GM21360 (cell line): ENCODE measurements around the gene ABHD5.
A peak's percentile ranks its signal among the peaks of the same experiment; 100 is the strongest.

Experiments
- ATAC-seq: cut with Tn5 transposase; IDR thresholded peaks from one replicate; pipeline ENCODE4 v1.9.1; 2021; ENCODE audit warnings: mild to moderate bottlenecking, moderate library complexity; ENCODE audit not compliant: unreplicated experiment

Gene ABHD5

DNA sequence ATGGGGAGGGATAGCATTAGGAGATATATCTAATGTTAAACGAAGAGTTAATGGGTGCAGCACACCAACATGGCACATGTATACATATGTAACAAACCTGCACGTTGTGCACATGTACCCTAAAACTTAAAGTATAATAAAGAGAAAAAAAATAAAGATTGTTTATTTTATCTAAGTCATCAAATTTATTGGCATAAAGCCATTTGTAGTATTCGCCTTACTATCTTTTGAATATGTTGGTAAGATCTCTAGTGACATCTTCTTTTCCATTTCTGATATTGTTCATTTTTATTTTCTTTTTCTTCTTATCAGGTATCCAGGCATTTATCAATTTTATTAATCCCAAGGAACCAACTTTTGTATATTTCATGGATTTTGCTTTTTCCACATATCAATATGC is 5.8 kb upstream of the ABHD5 start:
- ATAC-seq, result no peak

GRCh38 chr3:43685921-43686320 is 4.8 kb upstream of the ABHD5 start:
- no peak for ATAC-seq

DNA sequence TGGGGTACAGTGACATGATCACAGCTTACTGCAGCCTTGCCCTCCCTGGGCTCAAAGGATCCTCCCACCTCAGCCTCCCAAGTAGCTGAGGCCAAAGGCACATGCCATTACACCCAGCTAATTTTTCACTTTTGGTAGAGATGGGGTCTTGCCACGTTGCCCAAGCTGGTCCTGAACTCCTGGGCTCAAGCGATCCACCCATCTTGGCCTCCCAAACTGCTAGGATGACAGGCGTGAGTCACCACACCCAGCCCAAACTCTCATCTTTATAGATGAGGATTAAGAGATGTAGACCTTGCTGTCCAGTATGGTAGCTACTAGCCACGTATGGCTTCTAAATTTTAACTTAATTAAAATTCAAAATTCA is 4.4 kb upstream of the ABHD5 start:
- ATAC-seq, result no peak

DNA sequence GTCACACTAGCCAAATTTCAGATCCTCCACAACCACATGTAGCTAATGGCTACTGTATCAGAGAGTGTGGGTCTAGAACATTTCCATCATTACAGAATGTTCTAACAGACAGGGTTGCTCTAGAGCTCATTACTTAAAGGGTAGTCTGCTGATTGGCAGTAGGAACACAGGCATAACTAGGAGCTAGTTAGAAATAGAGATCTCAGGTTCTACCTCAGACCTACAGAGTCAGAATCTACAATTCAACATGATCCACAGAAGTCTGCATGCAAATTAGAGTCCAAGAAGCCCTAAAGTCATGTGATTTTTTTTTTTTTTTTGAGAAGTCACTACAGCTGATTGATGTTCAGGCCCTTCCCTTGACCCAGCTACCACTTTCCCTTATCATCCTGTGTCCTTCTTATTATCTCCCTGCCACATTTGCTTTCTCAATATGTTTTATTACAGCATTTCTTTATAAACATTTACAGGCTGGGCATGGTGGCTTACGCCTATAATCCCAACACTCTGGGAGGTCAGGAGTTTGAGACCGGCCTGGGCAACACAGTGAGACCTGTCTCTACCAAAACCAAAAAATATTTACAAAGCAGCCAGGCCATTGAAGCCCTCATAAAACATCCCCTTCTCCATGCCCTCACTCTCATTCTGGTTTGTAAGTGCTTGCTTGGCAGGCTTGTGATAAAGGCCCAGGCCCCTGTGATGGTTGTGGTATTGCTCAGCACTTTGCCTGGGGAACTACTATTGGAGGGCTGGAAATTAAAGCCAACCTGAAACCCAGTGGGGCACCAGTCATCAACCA is 3.8 kb upstream of the ABHD5 start:
- no peak for ATAC-seq

GRCh38 chr3:43687499-43687811 is 3.3 kb upstream of the ABHD5 start:
- ATAC-seq, result no peak

GRCh38 chr3:43688245-43688650 is 2.5 kb upstream of the ABHD5 start:
- ATAC-seq, result no peak

DNA sequence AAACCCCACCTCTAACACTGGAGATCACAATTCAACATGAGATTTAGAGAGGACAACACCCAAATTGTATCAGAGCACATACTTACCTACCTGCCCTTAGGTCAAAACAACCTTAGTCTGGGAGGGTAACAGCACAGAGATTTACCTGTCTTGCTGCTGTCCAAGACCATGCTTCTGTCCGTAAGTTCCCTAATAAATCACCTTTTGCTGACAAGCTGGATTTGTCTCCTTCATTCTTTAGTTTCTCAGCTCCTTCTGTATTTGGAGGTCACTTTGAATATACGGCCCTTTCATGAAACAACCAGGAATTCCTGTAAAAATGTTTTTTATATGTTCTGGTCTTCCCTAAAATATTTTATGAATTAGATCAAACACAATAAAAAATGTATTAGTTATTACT is 1.6 kb upstream of the ABHD5 start:
- ATAC-seq, result no peak

DNA sequence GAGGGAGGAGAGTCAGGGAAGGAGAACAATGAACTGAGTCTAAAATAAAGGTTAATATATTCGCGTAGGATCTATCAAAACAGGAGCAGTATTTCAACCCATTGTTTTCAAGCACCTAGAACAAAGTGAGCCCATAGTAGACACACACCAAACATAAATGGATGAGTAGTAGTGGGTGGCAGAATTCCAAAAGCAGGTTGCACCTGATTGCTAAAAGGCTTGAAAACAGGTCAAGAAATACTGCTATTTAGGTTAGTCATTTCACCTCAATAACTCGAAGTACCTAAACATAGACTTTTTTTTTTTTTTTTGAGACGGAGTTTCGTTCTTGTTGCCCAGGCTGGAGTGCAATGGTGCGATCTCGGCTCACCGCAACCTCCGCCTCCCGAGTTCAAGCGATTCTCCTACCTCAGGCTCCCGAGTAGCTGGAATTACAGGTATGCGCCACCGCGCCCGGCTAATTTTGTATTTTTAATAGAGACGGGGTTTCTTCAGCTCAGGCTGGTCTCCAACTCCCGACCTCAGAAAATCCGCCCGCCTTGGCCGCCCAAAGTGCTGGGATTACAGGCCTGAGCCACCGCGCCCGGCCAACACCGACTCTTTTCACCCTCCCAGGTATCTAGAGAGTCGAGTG is 855 bp upstream of the ABHD5 start:
- ATAC-seq, result no peak

DNA sequence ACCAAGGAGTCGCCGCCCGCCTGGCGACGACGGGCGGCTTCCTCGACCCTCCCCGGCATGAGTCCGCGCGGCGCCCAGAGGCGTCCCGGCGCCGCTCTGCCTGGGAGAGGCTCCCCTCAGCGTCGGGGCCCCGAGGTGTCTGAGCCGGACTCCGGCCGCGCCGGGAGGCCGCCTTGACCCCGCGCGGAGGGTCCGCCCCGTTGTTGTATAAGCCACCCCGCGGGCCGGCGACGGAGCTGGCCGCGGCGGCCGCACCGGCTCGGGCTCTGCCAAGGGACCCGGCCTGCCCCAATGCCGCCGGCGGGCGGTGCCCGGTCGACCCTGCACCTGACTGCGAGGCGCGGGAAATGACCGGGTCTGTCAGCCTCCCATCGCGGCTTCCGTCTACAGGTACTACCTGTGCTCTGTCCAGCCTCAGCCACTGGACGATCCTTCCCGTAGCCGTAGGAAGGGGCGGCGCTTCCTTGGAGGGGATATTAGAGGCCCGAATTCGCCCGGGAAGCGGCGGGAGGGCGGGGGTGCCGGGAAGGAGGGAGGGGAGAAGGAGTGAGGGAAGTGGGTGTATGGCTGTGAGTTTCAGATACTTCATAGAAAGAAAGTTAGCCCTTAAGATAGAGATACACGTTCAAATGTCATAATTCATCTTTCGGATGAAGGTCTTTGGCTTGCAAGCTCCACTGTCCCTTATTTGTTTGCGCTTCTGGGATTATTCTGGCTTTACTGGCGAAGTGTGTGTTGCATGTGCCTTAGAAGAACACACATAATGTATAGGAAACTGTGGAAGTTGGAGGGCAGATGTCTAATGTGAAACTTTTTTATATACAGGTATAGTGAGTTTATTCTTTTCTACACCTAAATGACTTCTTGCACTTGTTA is 620 bp downstream of the ABHD5 start:
- ATAC-seq, result peak; percentile 31

GRCh38 chr3:43692085-43692855 is 1.5 kb downstream of the ABHD5 start:
- no peak for ATAC-seq

- no peak for ATAC-seq
These were observed 2.2 kb downstream of the ABHD5 start for GRCh38 chr3:43692971-43693370.

GRCh38 chr3:43693594-43693993 is 2.9 kb downstream of the ABHD5 start:
- no peak for ATAC-seq

DNA sequence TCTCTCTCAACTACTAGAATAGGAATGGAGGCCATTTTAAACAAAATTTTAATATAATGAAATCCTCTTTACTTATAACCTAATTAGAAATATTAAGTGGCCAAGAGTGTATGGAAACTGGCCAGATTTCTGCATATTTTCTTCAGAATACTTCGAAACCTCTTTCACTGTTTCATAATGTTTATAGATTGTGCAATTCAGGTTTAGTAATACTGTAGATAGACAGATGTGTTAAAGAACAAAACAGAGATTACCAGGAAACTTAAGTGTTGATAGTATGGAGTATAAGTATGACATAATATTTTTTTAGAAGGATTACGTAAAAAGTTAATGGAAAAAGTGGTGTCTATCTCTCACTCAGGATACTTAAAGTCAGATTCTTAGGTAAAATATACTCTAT is 4.7 kb downstream of the ABHD5 start:
- ATAC-seq, result no peak

DNA sequence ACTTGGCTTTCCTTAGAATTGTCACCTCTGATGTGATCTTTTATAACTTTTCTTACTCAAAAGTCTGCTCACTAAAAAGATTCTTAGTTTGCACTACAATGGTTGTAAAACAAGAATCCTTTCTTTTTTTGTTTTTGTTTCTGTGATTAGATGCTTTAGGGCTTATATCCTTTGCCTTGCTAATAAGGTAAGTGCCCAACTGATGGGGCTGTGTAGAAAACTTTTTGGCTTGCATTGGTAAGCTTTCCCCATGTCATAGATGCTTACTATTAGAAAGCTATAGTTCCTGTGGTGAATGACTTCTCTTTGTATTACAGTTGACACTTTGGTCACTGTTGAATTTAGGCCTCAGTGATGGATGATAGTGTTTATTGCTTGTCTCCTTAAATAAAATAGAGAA is 5.1 kb downstream of the ABHD5 start:
- ATAC-seq, result no peak

DNA sequence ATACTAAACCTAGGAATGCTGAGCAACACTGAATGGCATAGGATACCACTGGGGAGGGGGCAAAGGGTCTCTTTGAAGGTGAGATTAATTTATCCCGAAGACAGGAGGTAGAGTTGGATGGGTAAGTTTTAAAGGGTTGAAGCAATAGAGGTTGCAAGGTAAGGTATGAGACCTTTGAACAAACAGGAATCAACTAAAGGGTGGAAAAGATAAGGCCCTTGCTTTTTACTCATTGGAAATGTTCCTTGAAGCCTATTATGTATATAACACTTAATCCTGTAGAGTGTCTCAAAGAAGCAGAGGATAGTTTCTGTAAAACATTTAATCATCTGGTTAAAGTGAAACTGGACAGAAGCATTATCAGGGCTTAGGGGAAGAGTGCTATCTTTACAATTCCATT is 5.7 kb downstream of the ABHD5 start:
- ATAC-seq, result no peak

DNA sequence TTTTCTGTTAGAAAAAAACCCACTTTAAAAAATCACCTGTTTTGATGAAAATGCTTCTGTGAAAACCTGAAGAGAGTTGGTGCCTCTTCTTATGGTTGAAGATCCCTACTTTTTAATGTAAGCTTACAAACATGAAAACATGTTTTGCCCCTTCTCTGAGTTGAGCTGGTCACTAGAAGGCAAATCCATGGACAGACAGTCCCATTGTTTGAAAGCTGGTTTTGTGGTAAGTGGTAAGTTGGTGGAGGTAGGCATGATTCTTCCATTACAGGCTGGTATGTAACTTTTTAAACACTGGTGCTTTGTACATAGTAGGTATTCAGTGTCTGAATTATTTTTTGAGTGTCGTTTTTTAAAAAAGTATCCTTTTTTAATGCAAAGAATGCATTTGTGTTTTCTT is 6.1 kb downstream of the ABHD5 start:
- no peak for ATAC-seq

- peak; percentile 79 for ATAC-seq
These were observed 9.1 kb downstream of the ABHD5 start for GRCh38 chr3:43699864-43700263.

- no peak for ATAC-seq
These were observed 14.0 kb downstream of the ABHD5 start for GRCh38 chr3:43704697-43705096.

- no peak for ATAC-seq
These were observed 15.6 kb downstream of the ABHD5 start for GRCh38 chr3:43706342-43706741.

- ATAC-seq, result no peak
These were observed 16.5 kb downstream of the ABHD5 start for GRCh38 chr3:43707266-43707665.

GRCh38 chr3:43707998-43708397 is 17.3 kb downstream of the ABHD5 start:
- ATAC-seq, result no peak
